Esophagus muscularis mucosa (tissue), 4 donors: Measurements from ENCODE around the gene SLC39A7. TPM values are rescaled to one million over a fixed set of nuclear protein-coding genes. Genes with fewer than 3 reads are reported as not detected.

Source experiments
- DNase-seq: peaks from one replicate; pipeline ENCODE4 v3.0.0-alpha.2; 2017; ENCODE audit errors: extremely low spot score
- H3K27ac ChIP-seq, 4 donors: fragments of 200-600 bp; sonication (generic); replicated peaks in 1 of 4; 1 replicate in 3 of 4; 2 replicates in 1 of 4; pipeline ENCODE4 v1.5.1; 2016 to 2019; ENCODE audit warnings: mild to moderate bottlenecking in 1 of 4
- H3K27me3 ChIP-seq, 4 donors: fragments of 200-600 bp; sonication (generic); one replicate each; pipeline versions ENCODE4 v1.5.1 to v1.6.0; 2016 to 2019
- H3K36me3 ChIP-seq, 4 donors: fragments of 200-600 bp; sonication (generic); one replicate each; pipeline ENCODE4 v1.5.1; 2016 to 2019
- H3K4me1 ChIP-seq, 4 donors: fragments of 200-600 bp; sonication (generic); one replicate each; pipeline ENCODE4 v1.5.1; 2016 to 2019
- H3K4me3 ChIP-seq, 4 donors: fragments of 200-600 bp; sonication (generic); 1 replicate in 2 of 4; 2 replicates in 2 of 4; pipeline ENCODE4 v1.5.1; 2016 to 2019; ENCODE audit warnings: mild to moderate bottlenecking in 4 of 4, moderate library complexity in 1 of 4
- H3K9me3 ChIP-seq, 4 donors: fragments of 200-600 bp; sonication (generic); 1 replicate in 3 of 4; 2 replicates in 1 of 4; pipeline ENCODE4 v1.5.1; 2016 to 2019
- CTCF ChIP-seq, 3 experiments: fragments of 200-600 bp in 2 of 3; fragments of 450-650 bp in 1 of 3; sonication (generic) in 2 of 3; IDR thresholded peaks; one replicate each; pipeline ENCODE4 v1.5.1; 2017 to 2019; ENCODE audit warnings: antibody characterized with exemption in 3 of 3, mild to moderate bottlenecking in 2 of 3, moderate library complexity in 1 of 3
- EP300 ChIP-seq: sonication (generic); formaldehyde crosslinking; IDR thresholded peaks from one replicate; pipeline ENCODE4 v1.6.1; 2017; ENCODE audit warnings: antibody characterized with exemption
- POLR2A ChIP-seq: fragments of 450-650 bp; IDR thresholded peaks from one replicate; pipeline ENCODE4 v1.6.1; 2017; ENCODE audit warnings: antibody characterized with exemption, moderate library complexity, mild to moderate bottlenecking, low read depth
- POLR2AphosphoS5 ChIP-seq, 2 donors: sonication (generic); formaldehyde crosslinking; IDR thresholded peaks; one replicate each; pipeline ENCODE4 v1.6.1; 2017; ENCODE audit warnings: antibody characterized with exemption in 2 of 2
- WGBS: methylation state at CpG from one replicate; pipeline ENCODE4 v1.1.5; 2018; 5-methylcytosine and 5-hydroxymethylcytosine counted together
- intact Hi-C: fragments of 100-400 bp; cut with DNase I; formaldehyde crosslinking; loops from one replicate; pipeline ENCODE4 v1.15.1; 2023
- total RNA-seq, 4 donors: library from RNA; depleted of rRNA; stranded (reverse); fragments of >200 nt; gene quantifications; one replicate each; pipeline versions ENCODE4 v1.1.0 to v1.2.1, GENCODE V29; 2016

Gene SLC39A7
- total RNA-seq, 4 donors from 2014 or later = 43.6 to 80.1 (median 62.3) TPM

- intact Hi-C loops = loop anchor here (5.0 kb wide), 1 partner anchor 56 kb away; no protein-coding TSS in a partner anchor
- Histone ChIP-seq H3K27ac (no peak overlapping the region), H3K9me3 (no peaks in the 10 kb centered on the region), H3K4me3 (no peak overlapping the region), H3K4me1 (peaks cover 19 to 55% (median 40%) of the 10 kb centered on the region in 4 donors), H3K27me3 (no peaks in the 10 kb centered on the region), H3K36me3 (peaks cover 0 to 28% (median 26%) of the 10 kb centered on the region in 4 donors)
- DNase-seq = no peak
- no peak for TF ChIP-seq EP300
- no peak for TF ChIP-seq POLR2AphosphoS5 (IDR thresholded peaks at IDR 0.05)
- TF ChIP-seq POLR2A = no peak
- TF ChIP-seq CTCF (IDR thresholded peaks at IDR 0.05) = no peak
- WGBS = 70% methylated on average over 8 of the region's 17 CpGs
Measured at GRCh38 chr6:33211136-33211535, 10.5 kb downstream of the SLC39A7 start.

- DNase-seq = no peak
- 79% methylated on average over 14 of the region's 18 CpGs for WGBS
- intact Hi-C loops = loop anchor here (5.0 kb wide), 1 partner anchor 55 kb away; no protein-coding TSS in a partner anchor
Measured at GRCh38 chr6:33211666-33212422, 11.2 kb downstream of the SLC39A7 start.

GRCh38 chr6:33212857-33213165 lies 12.1 kb downstream of the SLC39A7 start:
- H3K4me1 ChIP-seq = peaks cover 12 to 43% (median 28%) of the 10 kb centered on the region in 4 donors
- TF ChIP-seq POLR2A (no peak), CTCF (IDR thresholded peaks at IDR 0.05) (no peak), POLR2AphosphoS5 (IDR thresholded peaks at IDR 0.05) (no peak), EP300 (no peak)
- H3K9me3 ChIP-seq = no peaks in the 10 kb centered on the region
- peaks cover 0 to 28% (median 26%) of the 10 kb centered on the region in 4 donors for H3K36me3 ChIP-seq
- H3K27ac ChIP-seq = peak overlapping the region in 2 of 4 donors; percentile 34 to 48
- intact Hi-C loops = loop anchor here (5.0 kb wide), 1 partner anchor 54 kb away; no protein-coding TSS in a partner anchor
- H3K27me3 ChIP-seq = no peaks in the 10 kb centered on the region
- WGBS = 9% methylated on average over 6 of the region's 6 CpGs
- peak overlapping the region; percentile 53 to 60 (median 56) for H3K4me3 ChIP-seq
- no peak for DNase-seq

More at GRCh38 chr6:33211666-33212422, 11.2 kb downstream of the SLC39A7 start:
- Histone ChIP-seq H3K36me3 (peaks cover 0 to 28% (median 26%) of the 10 kb centered on the region in 4 donors), H3K4me3 (no peak overlapping the region), H3K4me1 (peaks cover 19 to 52% (median 38%) of the 10 kb centered on the region in 4 donors), H3K27ac (no peak overlapping the region), H3K27me3 (no peaks in the 10 kb centered on the region), H3K9me3 (no peaks in the 10 kb centered on the region)
- TF ChIP-seq CTCF (IDR thresholded peaks at IDR 0.05) = no peak
- no peak for TF ChIP-seq EP300
- no peak for TF ChIP-seq POLR2AphosphoS5 (IDR thresholded peaks at IDR 0.05)
- TF ChIP-seq POLR2A = no peak

- Histone ChIP-seq H3K4me1 (peaks cover 12 to 42% (median 27%) of the 10 kb centered on the region in 4 donors), H3K27me3 (no peaks in the 10 kb centered on the region), H3K27ac (peak overlapping the region in 3 of 4 donors; percentile 26 to 48 (median 34)), H3K4me3 (peak overlapping the region; percentile 53 to 60 (median 56)), H3K36me3 (peaks cover 0 to 28% (median 26%) of the 10 kb centered on the region in 4 donors), H3K9me3 (no peaks in the 10 kb centered on the region)
- intact Hi-C loops = loop anchor here (5.0 kb wide), 1 partner anchor 54 kb away; no protein-coding TSS in a partner anchor
- TF ChIP-seq CTCF (IDR thresholded peaks at IDR 0.05) (no peak), POLR2AphosphoS5 (IDR thresholded peaks at IDR 0.05) (peak in 1 of 2 donors; percentile 43), POLR2A (no peak)
- 3% methylated on average over 38 of the region's 43 CpGs for WGBS
- DNase-seq = no peak
Measured at GRCh38 chr6:33213166-33213988, 12.7 kb downstream of the SLC39A7 start.
